Small intestine (tissue), 16 donors: ENCODE data around the gene GALK1. TPM values are rescaled to one million over a fixed set of nuclear protein-coding genes. Genes with fewer than 3 reads are reported as not detected.
"Not testable (repeated sequence)": the region's sequence is repeated elsewhere in the genome, so short reads cannot be mapped to it uniquely, and the experiment has no call there.

Experiments
- DNase-seq, 2 donors: peaks; one replicate each; pipeline versions ENCODE4 v3.0.0 to v3.0.0-alpha.2; 2013
- FAIRE-seq: peaks from 2 replicates; lab custom pipeline; 2012; peaks lifted over from hg19 to GRCh38; lab: Jason Lieb, UNC
- H3K27ac ChIP-seq, 3 donors: one replicate each; pipeline ENCODE4 v1.5.1; 2013; ENCODE audit warnings: low read length in 2 of 3, mild to moderate bottlenecking in 2 of 3, control low read depth in 1 of 3, inconsistent platforms in 1 of 3, low read depth in 1 of 3, moderate library complexity in 1 of 3
- H3K27me3 ChIP-seq, 3 donors: one replicate each; pipeline ENCODE4 v1.6.1; 2013; ENCODE audit warnings: low read length in 3 of 3, inconsistent platforms in 1 of 3; ENCODE audit not compliant: control insufficient read depth in 3 of 3, insufficient read depth in 3 of 3
- H3K36me3 ChIP-seq, 3 donors: one replicate each; pipeline ENCODE4 v1.6.1; 2013; ENCODE audit warnings: low read length in 3 of 3, inconsistent platforms in 1 of 3, low read depth in 1 of 3, mild to moderate bottlenecking in 1 of 3, moderate library complexity in 1 of 3; ENCODE audit not compliant: control insufficient read depth in 3 of 3, insufficient read depth in 2 of 3
- H3K4me1 ChIP-seq, 3 donors: one replicate each; pipeline ENCODE4 v1.6.1; 2013; ENCODE audit warnings: low read length in 2 of 3, inconsistent platforms in 1 of 3, low read depth in 1 of 3, mild to moderate bottlenecking in 1 of 3, moderate library complexity in 1 of 3; ENCODE audit not compliant: control insufficient read depth in 3 of 3, insufficient read depth in 2 of 3
- H3K4me3 ChIP-seq, 3 donors: one replicate each; pipeline ENCODE4 v1.5.1; 2013; ENCODE audit warnings: low read length in 3 of 3, control low read depth in 1 of 3, inconsistent platforms in 1 of 3, low read depth in 1 of 3, mild to moderate bottlenecking in 1 of 3, moderate library complexity in 1 of 3
- H3K9me3 ChIP-seq, 2 donors: one replicate each; pipeline ENCODE4 v1.6.1; 2013; ENCODE audit warnings: low read depth in 1 of 2, low read length in 1 of 2; ENCODE audit not compliant: control insufficient read depth in 2 of 2, insufficient read depth in 1 of 2
- WGBS, 3 donors: extraction: QIAGEN DNeasy Blood & Tissue Kit; methylation state at CpG; one replicate each; pipeline ENCODE4 v1.1.7; 2013; 5-methylcytosine and 5-hydroxymethylcytosine counted together
- long read RNA-seq, 10 donors: transcript quantifications; one replicate each; lab custom pipeline, GENCODE V29; 2026
- polyA plus RNA-seq, 4 donors: library from polyadenylated mRNA; stranded (reverse) in 3 of 4; unstranded in 1 of 4; fragments of 200-250 nt in 3 of 4; fragments of 120-200 nt in 1 of 4; gene quantifications; one replicate each; pipeline versions ENCODE4 v1.2.1 to v1.2.3, GENCODE V29; 2013
- donor health status: healthy with polysubstance abuse.
- donor health status: control.
- donor health status: control.
- donor health status: Bipolar disorder and iron deficiency.
- donor health status: healthy.

GALK1 gene
- 100 to 1,000 TPM in 1 of 4 donors, 10 to 100 TPM in 3; 43.4 to 116 (median 81.4) TPM for polyA plus RNA-seq
- long read RNA-seq, donor 1, result 0 reads
- long read RNA-seq, donor 2, transcript GALK1-205 (8 exons, 1,866 nt), result major isoform, 8 of 9 reads
- long read RNA-seq, donor 2, partial matches to known transcripts, result 0 of 9 reads
- long read RNA-seq, donor 2, other reads (novel, unspliced or antisense), result 0 of 9 reads
- long read RNA-seq, donor 3, transcript GALK1-205 (8 exons, 1,866 nt), result major isoform, 8 of 18 reads
- long read RNA-seq, donor 3, partial matches to known transcripts, result 6 of 18 reads
- long read RNA-seq, donor 3, other reads (novel, unspliced or antisense), result 0 of 18 reads
- long read RNA-seq, donor 4, result 0 reads
- long read RNA-seq, donor 5, partial matches to known transcripts, result 0 of 8 reads
- long read RNA-seq, donor 5, other reads (novel, unspliced or antisense), result 0 of 8 reads
- long read RNA-seq, donor 6, transcript GALK1-205 (8 exons, 1,866 nt), result major isoform, 19 of 27 reads
- long read RNA-seq, donor 6, partial matches to known transcripts, result 0 of 27 reads
- long read RNA-seq, donor 6, other reads (novel, unspliced or antisense), result 0 of 27 reads
- long read RNA-seq, donor 7, transcript GALK1-205 (8 exons, 1,866 nt), result major isoform, 5 of 11 reads
- long read RNA-seq, donor 7, partial matches to known transcripts, result 5 of 11 reads
- long read RNA-seq, donor 7, other reads (novel, unspliced or antisense), result 0 of 11 reads
- long read RNA-seq, donor 8, result 0 reads
- long read RNA-seq, donor 9, transcript GALK1-205 (8 exons, 1,866 nt), result major isoform, 9 of 11 reads
- long read RNA-seq, donor 9, partial matches to known transcripts, result 0 of 11 reads
- long read RNA-seq, donor 9, other reads (novel, unspliced or antisense), result 0 of 11 reads
- long read RNA-seq, donor 10, transcript GALK1-205 (8 exons, 1,866 nt), result major isoform, 6 of 7 reads
- long read RNA-seq, donor 10, partial matches to known transcripts, result 0 of 7 reads
- long read RNA-seq, donor 10, other reads (novel, unspliced or antisense), result 0 of 7 reads

DNA sequence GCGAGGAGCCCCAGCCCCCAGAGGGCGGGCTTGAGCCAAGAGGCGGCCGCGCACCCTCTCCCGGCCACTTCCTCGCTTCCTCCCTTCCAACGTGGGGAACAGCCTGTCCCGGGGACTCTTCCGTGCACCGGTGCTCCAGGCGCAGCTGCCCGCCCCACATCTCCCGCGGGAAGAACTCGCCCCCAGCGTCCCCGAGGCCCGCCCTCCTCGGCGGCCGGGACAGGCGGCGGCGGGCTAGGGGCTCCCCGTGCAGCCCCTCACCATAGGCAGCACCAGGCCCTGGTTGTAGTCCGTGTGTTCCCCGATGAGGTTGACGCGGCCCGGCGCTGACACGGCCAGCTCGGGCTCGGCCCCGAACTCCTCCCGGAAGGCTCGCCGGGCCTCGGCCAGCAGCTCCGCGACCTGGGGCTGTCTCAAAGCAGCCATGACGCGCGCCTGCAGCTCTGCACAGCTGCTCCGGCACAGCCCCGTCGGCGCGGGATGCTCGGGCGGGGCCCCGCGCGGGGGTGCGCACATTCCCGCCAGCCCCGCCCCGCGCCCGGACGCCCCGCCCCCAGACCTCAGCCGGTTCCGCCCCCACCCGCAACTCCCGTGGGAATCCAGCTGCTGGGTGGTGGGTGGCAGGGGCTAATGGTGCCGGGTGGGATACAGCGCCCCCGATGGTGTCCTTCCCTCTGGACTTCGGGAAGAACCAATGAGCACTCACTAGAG lies at the start of gene GALK1:
Gene GALK1, minus strand, starts transcription at position 482 of the 711 bp plus-strand sequence. Its CDS starts 56 bp downstream, at position 426.
- Histone ChIP-seq H3K27me3 (no peaks in the 10 kb centered on the region), H3K9me3 (no peaks in the 10 kb centered on the region), H3K4me1 (peaks cover 0 to 23% (median 4%) of the 10 kb centered on the region in 3 donors), H3K27ac (peak within 1 kb of the TSS; percentile 84 to 92 (median 86)), H3K36me3 (peaks cover 0 to 32% (median 0%) of the 10 kb centered on the region in 3 donors), H3K4me3 (peak within 1 kb of the TSS; percentile 66 to 84 (median 71))
- 0 to 1% (median 1%) methylated on average over 48 to 71 of the region's 71 CpGs for WGBS, 3 donors
- FAIRE-seq (no peak), DNase-seq (peak; percentile 81 to 87)

DNA sequence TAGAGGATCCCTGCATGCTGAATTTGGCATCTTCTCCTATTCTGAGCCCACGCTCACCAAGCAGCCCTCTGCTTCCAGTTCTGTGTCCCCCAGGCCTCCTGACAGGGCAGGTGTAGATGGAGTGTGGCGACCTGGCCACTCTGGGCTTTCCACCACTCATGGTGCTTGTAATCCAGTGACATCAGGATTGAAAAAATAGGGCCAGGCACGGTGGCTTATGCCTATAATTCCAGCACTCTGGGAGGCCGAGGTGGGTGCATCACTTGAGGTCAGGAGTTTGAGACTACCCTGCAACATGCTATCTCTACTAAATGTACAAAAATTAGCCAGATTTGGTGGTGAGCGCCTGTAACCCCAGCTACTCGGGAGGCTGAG lies 49.0 kb upstream of the GALK1 start:
- H3K9me3 ChIP-seq, result no peaks in the 10 kb centered on the region
- H3K4me3 ChIP-seq, result no peak overlapping the region
- peaks cover 6 to 100% (median 14%) of the 10 kb centered on the region in 3 donors for H3K36me3 ChIP-seq
- FAIRE-seq (no peak), DNase-seq (no peak)
- H3K27me3 ChIP-seq, result no peaks in the 10 kb centered on the region
- H3K4me1 ChIP-seq, result no peaks in the 10 kb centered on the region
- WGBS, 3 donors, result 88 to 93% (median 92%) methylated on average over 6 of the region's 6 CpGs
- H3K27ac ChIP-seq, result no peak overlapping the region

DNA sequence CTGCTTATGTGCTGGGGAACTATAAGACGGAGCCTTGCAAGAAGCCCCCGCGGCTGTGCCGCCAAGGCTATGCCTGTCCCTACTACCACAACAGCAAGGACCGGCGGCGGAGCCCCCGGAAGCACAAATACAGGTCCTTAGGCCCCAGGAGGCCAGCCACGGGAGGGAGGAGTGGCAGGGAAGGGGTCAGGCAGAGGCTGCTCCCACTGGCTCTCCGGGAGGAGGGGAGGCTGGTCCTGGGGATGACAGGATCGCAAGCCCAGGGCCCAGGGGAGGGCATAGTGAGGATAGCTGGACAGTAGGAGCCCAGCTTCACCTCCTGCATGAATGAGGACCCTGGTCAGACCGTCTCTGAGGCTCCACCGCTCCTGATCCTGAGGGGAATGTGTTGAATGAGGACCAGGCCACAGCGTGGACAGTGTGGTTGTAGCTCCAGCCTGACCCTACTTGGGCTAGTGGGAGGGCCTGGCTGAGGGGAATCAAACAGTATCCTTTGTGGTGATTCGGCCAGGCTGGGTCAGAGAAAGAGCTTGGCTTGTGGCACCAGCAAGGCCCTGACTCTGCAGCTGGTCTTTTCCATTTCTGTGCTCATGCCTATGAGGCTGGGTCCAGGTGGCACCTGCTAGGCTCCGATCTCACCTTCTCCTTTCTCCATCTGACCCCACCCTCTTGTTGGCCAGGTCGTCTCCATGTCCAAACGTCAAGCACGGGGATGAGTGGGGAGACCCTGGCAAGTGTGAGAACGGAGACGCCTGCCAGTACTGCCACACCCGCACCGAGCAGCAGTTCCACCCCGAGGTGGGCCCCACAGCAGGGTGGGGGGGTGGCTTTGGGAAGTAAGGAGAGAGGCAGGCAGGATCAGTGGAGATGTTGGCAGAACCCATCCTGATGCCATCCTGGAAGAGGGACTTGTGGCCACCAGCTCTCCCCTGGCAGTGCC lies 48.4 kb upstream of the GALK1 start:
- H3K9me3 ChIP-seq, result no peaks in the 10 kb centered on the region
- no peak overlapping the region for H3K27ac ChIP-seq
- peaks cover 5 to 99% (median 10%) of the 10 kb centered on the region in 3 donors for H3K36me3 ChIP-seq
- no peak overlapping the region for H3K4me3 ChIP-seq
- DNase-seq (no peak), FAIRE-seq (no peak)
- no peaks in the 10 kb centered on the region for H3K4me1 ChIP-seq
- 90 to 91% (median 90%) methylated on average over 24 of the region's 24 CpGs for WGBS, 3 donors
- no peaks in the 10 kb centered on the region for H3K27me3 ChIP-seq

DNA sequence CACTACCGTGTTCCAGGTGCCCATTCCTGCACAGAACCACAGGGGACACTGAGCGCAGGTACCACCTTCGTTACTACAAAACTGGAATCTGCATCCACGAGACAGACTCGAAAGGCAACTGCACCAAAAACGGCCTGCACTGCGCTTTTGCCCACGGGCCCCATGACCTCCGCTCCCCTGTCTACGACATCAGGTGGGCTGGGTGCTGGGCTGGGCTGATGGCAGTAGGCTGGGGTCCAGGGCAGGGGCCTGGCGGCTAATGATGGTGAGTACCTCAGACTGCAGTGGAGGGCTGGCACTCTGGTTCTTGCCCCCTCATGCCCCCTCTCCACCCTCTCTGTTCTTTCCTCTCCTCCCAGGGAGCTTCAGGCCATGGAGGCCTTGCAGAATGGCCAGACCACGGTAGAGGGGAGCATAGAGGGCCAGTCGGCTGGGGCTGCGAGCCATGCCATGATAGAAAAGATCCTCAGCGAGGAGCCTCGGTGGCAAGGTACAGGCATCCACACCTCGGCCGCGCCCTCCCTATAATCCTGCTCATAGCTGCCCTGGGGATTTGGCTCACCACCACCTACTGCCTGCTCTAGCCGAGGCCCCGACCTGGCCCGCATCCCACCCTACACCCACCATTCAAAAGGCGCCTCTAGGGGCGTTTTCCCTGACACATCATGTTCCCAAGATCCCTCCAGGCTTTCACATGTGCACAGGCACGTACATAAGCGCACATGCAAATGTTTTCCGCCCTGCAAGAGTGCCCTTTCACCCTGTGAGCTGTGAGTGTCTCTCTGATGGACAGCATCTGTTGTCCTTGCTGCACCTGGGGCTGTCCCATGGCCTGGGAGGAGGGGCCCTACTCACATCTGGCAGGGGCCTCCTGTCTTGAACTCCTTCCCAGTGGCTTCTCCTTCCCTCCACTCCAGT lies 47.4 kb upstream of the GALK1 start:
- no peaks in the 10 kb centered on the region for H3K4me1 ChIP-seq
- peaks cover 3 to 94% (median 9%) of the 10 kb centered on the region in 3 donors for H3K36me3 ChIP-seq
- no peaks in the 10 kb centered on the region for H3K27me3 ChIP-seq
- WGBS, 3 donors, result 88 to 93% (median 92%) methylated on average over 24 to 27 of the region's 27 CpGs
- H3K9me3 ChIP-seq, result no peaks in the 10 kb centered on the region
- no peak for FAIRE-seq
- no peak overlapping the region for H3K27ac ChIP-seq
- DNase-seq, result no peak
- no peak overlapping the region for H3K4me3 ChIP-seq

DNA sequence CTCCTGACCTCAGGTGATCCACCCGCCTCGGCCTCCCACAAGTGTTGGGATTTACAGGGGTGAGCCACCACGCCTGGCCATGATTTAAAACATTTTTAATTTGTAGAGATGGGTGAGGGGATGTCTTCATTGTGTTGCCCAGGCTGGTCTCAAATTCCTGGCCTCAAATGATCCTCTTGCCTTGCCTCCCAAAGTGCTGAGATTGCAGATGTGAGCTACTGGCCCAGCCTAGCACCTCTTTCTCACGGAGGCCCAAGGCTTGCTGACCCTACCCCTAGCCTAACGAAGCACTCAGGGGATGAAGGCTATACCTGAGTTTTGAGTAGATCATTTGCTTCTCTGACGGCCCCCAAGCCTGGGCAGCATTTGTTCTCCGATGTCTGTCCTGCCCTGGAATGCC lies 46.2 kb upstream of the GALK1 start:
- no peak for FAIRE-seq
- 95 to 97% (median 95%) methylated on average over 7 of the region's 7 CpGs for whole genome bisulfite sequencing, 3 donors
- no peaks in the 10 kb centered on the region for H3K4me1 ChIP-seq

DNA sequence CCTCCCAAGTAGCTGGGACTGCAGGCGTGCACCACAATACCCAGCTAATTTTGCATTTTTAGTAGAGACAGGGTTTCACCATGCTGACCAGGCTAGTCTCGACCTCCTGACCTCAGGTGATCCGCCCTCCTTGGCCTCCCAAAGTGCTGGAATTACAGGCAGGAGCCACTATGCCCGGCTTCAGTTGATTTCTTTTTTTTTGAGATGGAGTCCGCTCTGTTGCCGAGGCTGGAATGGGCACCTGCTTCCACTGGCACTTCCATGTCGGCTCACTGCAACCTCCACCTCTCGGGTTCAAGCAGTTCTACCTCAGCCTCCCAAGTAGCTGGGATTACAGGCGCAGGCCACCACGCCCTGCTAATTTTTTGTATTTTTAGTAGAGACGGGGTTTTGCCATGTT lies 45.8 kb upstream of the GALK1 start:
- FAIRE-seq, DNase-seq, H3K27me3 ChIP-seq, H3K9me3 ChIP-seq, H3K4me1 ChIP-seq, H3K4me3 ChIP-seq, H3K27ac ChIP-seq: not testable (repeated sequence)
- 96 to 97% (median 97%) methylated on average over 11 of the region's 11 CpGs for WGBS, 3 donors
- peaks cover 3 to 87% (median 9%) of the 10 kb centered on the region in 3 donors for H3K36me3 ChIP-seq

More for the DNA sequence above, 46.2 kb upstream of the GALK1 start:
- H3K36me3 ChIP-seq, result peaks cover 3 to 87% (median 9%) of the 10 kb centered on the region in 3 donors
- DNase-seq, result no peak
- H3K9me3 ChIP-seq, result no peaks in the 10 kb centered on the region
- H3K4me3 ChIP-seq, result no peak overlapping the region
- no peak overlapping the region for H3K27ac ChIP-seq
- H3K27me3 ChIP-seq, result no peaks in the 10 kb centered on the region
